Activated naive CD8-positive, alpha-beta T cell treated with anti-CD3 and anti-CD28 coated beads, Interleukin-2, amount 50 U/mL, for 16 hours (primary cell): ENCODE data around the gene SLC22A3.
"Not testable (repeated sequence)": the region's sequence is repeated elsewhere in the genome, so short reads cannot be mapped to it uniquely, and the experiment has no call there.

ENCODE experiments used
- DNase-seq: peaks from one replicate; pipeline ENCODE4 v3.0.0-alpha.2; 2020; ENCODE audit warnings: low read depth, low spot score

Gene SLC22A3

DNA sequence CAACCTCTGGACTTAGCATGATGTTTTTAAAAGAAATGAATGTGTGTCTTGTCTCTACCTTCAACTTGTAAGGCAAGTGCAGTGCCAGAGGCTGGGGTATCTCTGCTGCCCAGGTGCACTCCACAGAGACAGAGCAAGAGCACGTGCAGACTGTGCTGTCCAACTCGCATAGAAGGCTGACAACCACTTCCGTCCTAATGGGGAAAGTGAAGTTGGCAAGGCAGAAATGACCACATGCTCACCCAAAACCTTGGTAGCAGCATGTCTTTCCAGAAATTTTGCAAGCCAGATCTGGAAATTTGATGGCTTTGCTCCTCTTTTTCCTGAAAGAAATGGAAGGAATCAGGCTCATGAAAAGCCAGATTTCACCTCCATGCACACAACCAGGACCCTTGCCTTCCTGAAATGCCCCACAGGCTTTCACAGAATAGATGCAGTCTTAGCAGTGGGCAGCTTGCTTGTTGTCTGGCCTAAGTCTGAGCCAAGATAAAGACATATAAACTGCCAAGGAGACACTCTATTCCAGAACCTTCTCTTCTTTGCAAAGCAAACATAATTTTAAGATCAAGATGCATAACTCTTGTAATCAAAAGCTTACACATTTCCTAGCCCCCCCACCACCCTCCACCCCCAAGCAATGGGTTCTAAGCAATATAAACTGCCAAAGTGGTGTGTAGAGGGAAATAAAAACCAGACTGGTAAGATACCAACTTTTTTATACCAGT lies 26.8 kb downstream of the SLC22A3 start:
- no peak for DNase-seq

DNA sequence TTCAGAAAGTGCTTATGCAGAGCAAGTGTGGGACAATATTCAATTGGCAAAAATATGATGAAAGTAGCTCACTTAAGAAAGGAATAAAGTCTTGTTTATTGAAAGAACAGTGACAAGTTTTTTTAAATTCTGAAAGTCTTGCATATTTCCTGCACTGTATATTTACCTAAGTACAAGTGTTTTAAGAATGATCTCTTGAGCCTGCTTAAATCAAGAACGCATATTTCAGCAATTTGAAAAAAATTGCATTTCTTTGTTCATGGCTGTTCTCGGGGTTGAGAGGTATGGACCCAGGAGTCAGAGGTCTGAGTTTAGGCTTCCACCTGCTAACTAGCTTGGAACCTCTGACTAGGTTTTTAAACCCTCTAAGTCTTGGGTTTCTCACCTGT lies 27.4 kb downstream of the SLC22A3 start:
- no peak for DNase-seq

DNA sequence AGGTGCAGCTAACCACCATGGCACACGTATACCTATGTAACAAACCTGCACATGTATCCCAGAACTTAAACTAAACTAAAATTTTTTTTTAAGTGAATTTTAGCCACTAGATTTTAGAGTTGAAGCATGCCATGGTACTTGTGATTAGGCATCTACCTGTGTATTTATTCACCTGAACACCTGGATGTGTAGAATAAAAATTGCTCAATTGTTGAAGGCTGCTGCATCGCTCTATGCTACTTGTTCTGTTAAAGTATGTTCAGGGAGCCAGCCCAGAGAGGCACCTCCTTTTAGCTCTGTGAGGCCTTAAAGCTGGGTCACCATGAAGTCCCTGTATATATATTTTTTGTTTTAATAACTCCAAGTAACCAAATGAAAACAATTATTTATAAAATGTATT lies 28.3 kb downstream of the SLC22A3 start:
- DNase-seq = no peak

DNA sequence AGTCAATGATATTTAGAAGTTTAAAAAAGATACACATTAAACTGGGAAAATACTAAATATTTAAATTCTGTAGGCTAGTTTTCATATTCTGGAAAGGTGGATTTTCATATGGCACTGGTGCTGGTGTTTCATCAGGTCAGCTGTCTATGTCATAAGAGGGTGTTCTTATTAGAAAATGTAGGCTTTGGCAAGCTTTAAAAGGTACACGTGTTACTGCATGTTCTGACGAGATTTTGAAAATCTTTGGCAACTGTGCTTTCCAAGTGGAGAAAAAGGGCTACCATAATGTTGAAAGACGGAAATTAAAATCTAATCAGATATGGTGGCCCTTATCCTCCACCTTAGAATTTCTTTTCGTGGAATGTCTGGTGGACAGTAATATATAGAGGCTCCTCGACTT lies 30.0 kb downstream of the SLC22A3 start:
- no peak for DNase-seq

DNA sequence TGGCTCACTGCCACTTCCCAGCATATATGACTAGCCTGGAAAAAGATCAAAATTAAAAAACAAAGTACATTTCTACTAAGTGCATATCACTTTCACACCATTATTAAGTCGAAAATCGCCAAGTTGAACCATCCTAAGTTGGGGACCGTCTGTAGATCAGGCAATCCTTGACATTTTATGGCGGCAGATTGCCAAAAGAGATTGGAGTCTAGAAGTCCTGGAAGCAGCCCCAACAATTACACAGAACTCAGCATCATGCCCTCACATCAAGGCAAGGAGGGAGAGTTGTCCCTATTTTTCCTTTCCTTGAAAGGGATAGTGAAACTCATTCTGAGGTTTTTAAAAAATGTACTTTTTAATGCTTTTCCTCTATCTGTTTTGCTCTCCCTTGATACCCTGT lies 30.7 kb downstream of the SLC22A3 start:
- DNase-seq = no peak

DNA sequence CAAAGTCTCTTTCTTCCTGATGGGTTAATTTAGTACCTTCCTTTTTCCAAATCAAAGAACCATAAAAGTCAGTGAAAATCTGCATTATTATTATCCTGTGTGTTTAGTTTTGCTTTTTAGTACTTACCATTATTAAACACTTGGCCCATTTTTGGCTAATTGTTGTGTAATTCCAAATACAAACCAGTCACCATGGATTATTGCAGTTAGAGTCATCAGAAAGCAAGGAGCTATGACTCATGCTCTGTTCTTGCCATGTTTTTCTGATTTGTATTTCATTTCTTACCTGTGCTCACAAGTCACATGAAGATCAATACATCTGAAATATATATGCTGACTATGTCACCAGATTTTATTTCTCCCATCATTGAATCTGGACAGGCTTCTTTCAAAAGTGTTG lies 31.3 kb downstream of the SLC22A3 start:
- DNase-seq = no peak

DNA sequence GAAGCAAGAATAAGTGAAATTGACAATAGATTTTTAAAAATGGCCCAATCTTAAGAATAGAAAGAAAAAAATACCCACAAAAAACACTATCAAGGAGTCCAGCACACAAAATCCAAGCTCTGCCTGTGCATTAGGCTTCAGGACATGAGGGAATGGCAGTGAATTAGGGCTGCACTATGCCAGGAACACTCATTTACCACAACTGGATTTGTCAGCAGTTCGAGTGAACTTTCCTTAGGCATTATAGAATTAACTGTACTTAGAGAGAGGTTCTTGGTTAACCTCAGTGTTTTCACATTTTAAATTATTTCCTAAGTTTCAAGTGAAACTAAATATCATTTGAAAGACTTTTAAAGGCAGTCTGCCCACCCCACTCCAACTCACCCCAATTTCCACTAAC lies 34.8 kb downstream of the SLC22A3 start:
- no peak for DNase-seq

DNA sequence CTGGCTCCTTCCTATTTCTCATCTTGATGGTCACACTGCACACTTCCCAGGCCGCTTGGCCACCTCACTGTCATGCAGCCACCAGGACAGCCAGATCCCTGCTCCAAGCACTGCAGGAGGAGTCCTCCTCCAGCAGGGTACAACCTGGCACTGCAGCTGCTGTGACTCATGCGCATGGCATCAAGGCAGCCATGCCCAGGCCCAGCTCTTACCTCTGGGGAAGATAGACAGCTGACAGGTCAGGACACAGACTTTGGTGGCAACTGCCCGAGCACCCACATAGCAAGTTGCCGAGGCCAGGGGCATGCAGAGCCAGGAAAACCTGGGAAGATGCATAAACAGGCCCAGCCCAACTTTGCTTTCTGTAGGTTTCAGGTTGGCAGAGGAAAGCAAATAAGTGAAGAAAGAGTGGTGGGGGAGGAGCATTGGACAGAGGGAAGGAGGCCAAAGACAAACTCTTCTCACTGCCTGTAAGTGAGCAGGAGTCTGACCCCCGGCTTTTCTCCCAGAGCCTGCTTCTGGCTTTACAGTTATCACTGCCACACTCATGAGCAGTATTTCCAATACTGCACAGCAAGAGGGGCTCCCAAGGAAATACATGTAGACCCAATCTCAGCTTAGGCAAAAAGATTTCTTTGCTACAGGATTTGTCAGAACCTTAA lies 38.8 kb downstream of the SLC22A3 start:
- no peak for DNase-seq

DNA sequence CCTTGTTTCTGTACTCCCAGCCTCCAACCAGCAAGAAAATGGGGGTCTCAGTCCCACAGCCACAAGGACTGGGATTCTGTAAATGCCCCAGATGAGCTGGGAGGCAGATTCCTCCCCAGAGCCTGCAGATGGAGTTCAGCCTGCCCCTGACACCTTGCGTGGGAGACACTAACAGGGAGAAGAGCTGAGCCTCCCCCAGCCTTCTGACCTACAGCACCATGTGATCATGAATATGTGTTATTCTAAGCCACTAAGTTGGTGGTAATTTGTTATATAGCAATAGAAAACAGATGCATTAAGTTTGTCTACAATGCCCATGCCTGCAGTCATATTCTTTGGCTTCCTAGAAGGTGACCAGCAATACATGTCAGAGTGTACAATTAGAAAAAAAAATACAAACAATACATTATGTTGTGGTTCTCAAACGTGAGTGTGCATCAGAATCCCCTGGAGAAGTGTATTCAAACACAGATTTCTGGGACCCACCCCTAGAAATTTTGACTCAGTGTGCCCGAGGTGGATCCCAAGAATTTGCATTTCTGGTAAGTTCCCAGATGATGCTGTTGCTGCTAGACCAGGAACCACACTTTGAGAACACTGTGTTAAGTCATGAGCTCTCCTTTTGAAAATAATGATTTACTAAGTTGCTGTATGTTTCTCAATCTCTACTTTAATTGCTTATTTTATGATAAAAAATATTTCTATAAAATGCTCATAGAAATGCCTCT lies 39.9 kb downstream of the SLC22A3 start:
- no peak for DNase-seq

DNA sequence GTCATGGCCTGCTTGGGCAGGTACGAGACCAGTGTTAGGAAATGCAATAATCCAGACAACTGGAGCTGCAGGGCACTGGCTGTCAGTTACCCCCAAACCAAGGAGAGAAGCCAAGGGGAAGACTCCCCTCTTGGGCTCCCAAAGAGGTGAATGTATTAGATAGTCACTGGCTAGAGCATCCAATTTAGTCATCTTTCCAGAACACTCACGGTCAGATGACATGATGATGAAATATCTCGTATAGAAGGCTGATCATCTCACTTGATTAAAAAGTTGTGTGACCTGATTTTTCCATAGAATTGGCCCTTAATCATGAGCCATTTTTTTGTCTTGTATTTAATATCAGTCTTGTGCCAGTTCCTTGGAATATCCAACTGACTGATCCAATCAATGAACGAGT lies 40.7 kb downstream of the SLC22A3 start:
- DNase-seq = no peak

DNA sequence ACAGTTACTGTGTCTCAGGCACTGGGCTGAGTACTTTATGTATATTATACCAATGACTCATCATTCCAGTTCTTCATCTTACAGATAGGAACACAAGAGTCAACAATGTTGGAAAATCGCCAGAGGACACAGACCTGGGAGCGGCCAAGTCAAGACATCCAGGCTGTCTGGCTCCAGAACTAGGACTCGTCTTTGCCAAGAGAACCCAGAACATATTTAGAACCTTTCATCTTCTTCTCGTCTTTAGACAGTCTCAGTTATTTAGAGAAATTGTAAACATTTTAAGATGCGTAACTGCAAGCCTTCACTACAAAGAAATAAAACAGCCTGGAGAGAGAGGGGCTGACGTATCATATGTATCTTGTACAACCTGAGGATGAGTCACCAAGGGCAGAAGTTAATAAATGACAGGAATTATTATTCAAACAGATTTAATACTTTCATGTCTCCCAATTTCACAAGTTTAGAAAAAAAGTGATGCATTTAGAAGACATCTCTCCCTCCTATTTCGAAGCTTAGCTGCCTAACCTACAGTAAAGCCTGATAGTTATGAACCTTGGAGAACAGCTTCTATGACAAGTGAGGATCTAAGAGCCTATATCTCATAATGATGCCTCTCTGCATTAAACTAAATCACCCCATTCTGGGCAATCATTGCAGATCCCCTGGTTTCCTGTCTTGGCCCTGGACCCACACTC lies 43.4 kb downstream of the SLC22A3 start:
- DNase-seq = no peak

DNA sequence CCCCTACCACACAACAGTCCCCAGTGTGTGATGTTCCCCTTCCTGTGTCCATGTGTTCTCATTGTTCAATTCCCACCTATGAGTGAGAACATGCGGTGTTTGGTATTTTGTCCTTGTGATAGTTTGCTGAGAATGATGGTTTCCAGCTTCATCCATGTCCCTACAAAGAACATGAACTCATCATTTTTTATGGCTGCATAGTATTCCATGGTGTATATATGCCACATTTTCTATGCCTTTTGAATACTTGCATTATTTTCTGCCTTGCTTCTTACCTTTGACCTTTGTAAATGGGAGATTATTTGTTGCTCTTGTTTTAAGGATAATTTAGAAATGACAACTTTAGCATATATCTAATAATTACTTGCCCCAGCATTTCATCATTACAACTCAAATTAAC lies 45.3 kb downstream of the SLC22A3 start:
- DNase-seq = not testable (repeated sequence)

DNA sequence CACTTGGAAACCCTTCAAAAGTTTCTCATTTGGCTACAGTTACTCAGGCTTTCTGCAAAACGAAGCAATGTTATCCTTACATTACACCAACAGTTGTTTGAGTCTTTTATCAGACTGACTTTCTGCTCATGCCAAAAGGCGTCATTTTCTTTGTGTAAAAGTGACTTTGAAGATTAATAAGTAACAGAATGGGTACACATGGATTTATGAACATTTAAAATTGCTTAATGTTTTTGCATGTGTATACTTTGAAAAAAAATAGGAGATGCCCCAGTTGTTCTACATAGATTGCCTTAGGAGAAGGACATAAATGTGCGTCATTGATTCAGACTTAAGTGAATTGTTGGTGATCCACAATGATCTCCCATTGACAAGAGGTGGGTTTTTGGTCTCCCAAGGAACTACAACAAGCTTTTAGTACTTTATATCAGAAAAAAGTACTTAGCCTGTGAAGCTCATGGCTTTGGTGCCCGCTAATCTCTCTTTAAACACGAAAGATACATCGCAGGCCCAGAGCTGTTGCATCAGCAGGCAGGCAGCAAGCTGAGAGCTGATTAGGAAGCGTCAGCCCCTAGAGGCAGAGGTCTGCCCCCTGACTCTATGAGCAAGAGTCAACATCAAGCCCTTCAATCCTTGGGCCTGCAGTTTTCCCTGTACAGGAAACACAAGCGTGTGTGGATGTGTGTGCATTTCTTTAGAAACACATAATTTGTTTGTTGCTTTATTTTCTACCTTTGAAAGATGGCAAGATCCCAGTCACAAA lies 45.9 kb downstream of the SLC22A3 start:
- no peak for DNase-seq

DNA sequence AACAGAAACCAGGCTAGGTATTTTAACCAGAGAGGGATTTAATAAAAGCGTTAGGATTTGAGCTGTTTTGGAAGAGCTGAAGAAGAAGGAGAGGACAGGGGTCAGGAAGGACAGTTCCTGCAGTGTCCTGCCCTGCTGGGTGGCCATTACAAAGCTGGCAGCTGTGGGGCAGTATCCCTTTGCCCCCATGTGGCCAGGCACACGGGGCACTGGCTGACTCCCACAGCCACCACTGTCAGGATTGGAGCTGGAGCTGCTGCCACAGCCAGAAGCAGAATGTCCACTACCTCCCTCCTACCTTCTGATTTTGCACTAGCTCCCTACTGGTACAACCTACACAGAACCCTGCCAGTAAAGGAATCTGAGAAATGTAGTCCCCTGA lies 46.5 kb downstream of the SLC22A3 start:
- no peak for DNase-seq

DNA sequence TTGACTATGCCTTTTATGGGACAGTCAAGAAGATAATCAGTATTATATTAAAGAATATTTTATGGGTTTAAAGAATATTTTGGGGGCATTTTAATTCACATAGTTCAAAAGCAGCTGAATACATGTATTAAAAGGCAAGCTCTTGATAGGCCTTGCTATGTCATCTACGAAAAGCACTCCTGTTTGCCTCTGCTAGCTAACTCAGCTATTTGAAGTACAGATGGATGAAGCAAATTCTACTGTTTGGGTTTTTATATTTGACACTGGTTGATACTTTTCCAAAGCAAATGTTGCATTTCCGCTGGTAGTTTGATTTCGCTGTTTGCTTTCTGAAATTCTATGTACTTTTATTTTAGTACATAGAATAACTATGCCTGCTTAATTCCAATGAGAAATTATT lies 47.0 kb downstream of the SLC22A3 start:
- DNase-seq = no peak

DNA sequence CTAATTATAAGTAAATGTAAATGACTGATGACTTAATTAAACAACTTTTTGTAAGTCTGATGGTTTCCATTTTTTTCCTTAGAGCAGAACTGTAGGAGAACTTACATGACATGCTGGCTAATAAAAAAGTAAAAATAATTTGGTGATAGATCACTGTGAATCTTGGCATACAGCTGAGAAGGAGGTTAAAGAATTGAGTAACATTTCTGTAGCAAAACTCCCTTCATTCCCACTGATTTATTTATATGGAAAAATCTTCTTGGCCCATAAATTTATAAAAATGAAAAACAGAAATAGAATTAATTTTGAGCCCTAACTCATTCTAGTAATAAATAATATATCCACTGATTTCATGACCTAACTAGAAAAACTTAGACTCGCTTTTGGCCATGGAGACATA lies 48.1 kb downstream of the SLC22A3 start:
- DNase-seq = no peak

DNA sequence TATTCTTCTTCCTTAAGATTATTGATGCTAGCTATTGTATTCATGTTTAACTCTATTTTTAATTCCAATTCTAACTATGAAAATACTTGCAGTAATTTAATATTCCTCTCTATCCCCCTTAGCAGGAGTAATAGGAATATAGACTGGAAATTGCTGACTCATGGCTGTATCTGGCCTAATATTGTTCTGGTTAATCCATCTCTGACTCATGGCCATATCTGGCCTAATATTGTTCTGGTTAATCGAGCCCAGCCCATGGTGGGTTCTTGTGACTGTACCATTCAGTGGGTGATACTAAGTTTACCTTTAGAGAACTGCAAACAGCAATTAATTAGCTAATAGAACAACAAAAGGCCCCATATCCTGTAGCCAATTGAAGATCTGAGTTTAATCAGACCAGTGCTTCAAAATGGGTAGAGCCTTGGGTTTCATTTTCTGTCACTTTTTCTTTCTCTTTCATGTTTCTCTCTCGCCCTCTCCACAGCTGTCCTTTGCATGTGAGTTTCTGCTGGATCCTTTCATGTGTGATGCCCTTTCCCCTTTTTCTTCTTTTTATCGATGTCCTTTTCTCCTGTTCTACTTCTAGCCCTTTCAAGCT lies 50.6 kb downstream of the SLC22A3 start:
- no peak for DNase-seq

DNA sequence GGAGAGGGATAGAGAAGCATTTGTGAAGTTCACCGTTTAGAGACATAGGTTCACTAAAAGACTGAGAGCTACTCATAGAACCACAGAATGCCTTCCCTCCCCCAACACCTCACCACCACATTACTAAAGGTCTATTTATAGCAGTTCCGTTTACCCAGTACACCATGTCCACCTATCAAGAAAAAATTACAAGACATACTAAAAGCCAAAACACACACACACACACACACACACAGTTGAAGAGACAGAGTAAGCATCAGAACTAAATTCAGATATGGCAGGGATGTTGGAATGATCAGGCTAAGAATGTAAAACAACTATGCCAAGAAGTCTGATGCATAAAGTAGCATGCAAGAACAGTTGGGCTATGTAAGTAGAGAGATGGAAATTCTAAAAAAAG lies 52.3 kb downstream of the SLC22A3 start:
- DNase-seq = no peak

DNA sequence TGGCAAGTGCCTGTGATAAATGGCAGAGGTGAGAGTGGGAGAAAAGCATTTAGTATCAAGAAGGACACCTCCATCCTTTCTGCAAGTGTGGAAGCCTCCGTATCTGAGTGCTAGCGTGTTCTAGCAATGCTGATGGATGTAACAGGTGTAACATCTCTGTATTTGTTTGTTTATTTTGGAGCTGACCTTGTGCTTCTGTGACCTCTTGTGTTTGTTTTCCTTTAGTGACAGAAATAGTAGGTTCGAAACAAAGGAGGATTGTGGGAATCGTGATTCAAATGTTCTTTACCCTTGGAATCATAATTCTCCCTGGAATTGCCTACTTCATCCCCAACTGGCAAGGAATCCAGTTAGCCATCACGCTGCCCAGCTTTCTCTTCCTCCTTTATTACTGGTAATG lies 60.4 kb downstream of the SLC22A3 start:
- no peak for DNase-seq

DNA sequence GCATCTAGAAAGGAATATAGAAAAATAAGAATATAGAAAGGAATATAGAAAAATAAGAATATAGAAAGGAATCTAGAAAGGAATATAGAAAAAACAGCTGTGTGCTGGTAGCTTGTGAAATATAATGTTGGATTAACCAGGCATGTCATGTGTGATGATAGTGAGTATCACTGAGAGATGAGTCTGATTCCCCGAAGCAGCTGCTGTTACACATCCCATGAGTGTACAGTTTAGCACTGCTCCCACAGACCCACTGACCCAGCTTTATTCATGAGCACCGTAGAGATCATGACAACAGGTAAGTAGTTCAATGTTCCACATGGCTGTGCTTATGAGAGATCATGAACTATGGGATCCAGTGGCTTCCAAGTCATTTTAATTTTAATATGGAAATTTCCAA lies 64.8 kb downstream of the SLC22A3 start:
- DNase-seq = no peak

DNA sequence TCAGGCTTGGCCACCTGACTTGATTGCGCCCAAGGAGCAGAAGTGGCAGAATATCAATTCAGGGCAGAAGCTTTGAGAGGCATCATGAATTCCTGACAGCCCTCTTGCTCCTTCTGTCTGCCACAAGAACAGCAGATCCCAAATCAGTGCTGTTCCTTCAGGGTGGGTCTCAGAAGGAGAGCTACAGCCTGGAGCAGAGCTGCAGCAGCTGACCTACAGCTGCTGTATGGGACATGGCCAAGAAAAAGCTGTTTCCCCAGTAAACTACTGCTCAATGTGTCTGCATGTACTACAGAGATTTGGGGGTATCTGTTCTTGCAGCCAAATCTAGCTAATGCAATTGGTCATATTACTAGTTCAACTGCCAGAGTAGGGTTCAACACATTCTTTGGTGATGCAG lies 69.0 kb downstream of the SLC22A3 start:
- DNase-seq = no peak
